HG03457 (cell line): Measurements from ENCODE around the gene GMDS.

Source experiments
- ATAC-seq: cut with Tn5 transposase; IDR thresholded peaks from one replicate; pipeline ENCODE4 v1.9.1; 2021; ENCODE audit warnings: moderate number of reproducible peaks; ENCODE audit not compliant: unreplicated experiment

Gene GMDS

GRCh38 chr6:2054516-2055067 lies 190.8 kb downstream of the GMDS start:
- ATAC-seq, result no peak

DNA sequence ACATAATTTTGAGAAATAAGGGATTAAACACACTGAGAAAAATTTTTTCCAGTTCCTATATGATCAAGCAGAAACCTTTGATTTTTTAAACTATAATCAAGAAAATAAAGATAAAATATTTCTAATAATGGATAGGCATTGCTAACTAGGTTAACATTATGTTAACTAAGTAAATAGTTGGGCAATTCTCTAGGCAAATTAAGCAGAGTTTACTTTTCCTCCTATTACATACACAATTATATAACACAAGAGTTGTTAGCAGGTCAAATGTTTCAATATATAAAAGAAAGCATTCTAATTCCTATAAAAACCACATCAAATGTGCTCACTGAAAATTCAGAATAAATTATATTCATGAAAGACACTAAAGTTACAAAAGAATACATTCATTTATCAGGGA lies 191.7 kb downstream of the GMDS start:
- no peak for ATAC-seq

DNA sequence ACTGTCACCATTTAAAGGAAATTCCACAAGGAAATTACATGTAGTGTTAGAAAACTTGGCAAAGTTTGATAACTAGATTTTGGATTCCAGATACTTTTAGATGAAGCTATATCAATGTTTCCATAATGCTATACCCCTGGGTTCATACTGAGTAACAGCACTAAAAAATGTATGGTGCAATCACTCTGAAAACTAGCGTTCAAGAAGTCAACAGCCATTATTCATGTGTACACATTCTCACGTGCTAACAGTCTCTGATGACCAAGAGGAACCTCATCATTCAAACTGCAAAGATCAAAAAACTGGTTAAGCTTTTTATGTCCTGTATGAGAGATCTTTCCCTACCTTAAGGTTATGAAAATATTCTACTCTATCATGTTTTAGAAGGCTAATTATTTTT lies 197.6 kb downstream of the GMDS start:
- no peak for ATAC-seq

DNA sequence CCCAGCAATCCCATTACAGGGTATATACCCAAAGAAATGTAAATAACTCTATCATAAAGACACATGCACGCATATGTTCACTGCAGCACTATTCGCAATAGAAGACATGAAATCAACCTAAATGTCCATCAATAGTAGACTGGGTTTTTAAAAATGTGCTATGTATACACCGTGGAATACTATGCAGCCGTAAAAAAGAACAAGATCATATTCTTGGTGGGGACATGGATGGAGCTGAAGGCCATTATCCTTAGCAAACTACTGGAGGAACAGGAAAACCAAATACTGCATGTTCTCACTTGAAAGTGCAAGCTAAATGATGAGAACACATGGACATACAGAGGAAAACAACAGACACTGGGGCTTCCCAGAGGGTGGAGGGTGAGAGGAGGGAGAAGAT lies 201.2 kb downstream of the GMDS start:
- no peak for ATAC-seq

DNA sequence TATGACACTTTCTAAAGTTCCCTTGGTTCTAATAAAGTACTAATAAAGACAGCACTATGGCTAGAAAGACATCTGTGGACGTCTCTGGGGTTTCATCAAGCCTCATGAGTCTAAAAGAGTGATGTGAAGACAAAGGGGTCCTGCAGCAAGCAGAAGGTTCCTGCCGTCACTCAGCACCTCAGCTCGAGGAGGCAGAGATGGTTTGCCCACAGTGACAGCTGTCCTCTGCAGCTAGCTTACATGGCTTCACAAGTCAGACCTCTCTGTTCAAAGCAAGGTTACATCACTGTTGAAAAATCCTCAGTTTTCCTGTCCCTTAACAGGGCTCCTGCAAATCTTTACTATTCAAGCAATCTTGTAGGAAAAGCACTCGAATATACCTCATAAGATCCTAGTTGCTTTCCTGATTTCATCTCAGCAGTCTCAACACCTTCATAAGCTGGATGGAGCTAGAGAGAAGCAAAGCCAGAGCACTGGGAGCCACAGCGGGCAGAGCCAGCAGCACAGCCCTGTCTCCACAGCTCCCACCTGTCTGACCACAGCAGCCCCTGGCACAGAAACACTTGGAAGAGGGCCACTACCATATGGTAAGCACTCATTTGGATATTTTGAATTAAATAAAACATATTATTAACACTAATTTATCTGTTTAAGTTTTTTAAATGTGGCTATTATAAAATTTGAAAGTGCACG lies 202.3 kb downstream of the GMDS start:
- no peak for ATAC-seq

GRCh38 chr6:2038092-2038491 lies 207.3 kb downstream of the GMDS start:
- no peak for ATAC-seq

- ATAC-seq, result no peak
Measured at GRCh38 chr6:2037237-2037926, 208.0 kb downstream of the GMDS start.

GRCh38 chr6:2036710-2037023 lies 208.7 kb downstream of the GMDS start:
- no peak for ATAC-seq

- no peak for ATAC-seq
Measured at GRCh38 chr6:2035826-2036709, 209.3 kb downstream of the GMDS start.

DNA sequence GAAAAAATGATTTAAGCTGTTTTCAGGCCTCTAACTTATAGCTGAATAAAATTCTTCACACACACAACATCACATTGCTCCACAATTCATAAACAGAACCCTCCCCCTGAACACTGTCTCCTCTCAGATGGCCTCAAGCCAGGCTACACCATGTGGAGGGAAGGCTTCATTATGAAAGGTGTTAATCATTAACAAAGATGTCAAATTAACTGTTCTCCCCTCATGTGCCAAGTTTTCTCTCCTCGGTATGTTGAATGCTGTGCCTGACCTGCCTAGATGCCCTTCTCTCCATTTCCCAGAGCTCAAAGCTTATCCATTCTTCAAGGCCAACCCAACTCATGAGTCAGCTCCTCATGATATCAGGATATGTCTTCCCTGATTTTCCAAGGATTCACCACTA lies 210.4 kb downstream of the GMDS start:
- no peak for ATAC-seq

- ATAC-seq, result no peak
Measured at GRCh38 chr6:2034256-2034655, 211.1 kb downstream of the GMDS start.

DNA sequence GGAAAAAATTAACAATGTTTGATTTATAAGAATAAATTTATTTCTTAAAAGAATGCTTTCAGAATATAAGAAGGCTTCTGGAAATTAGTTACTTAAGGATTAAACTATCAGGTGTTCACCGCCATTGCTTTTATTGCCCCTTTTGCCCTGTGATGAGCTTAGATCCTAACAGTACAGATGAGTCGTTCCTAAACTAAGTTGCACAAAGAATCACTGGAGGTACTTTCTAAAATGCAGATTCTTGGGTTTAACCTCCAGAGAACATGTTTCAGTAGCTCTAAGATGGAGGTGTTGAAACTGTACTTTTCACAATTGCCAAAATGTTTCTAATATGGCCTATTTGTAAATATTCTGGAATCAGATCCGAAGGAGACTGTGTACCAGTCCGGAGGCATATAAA lies 211.9 kb downstream of the GMDS start:
- ATAC-seq, result no peak

DNA sequence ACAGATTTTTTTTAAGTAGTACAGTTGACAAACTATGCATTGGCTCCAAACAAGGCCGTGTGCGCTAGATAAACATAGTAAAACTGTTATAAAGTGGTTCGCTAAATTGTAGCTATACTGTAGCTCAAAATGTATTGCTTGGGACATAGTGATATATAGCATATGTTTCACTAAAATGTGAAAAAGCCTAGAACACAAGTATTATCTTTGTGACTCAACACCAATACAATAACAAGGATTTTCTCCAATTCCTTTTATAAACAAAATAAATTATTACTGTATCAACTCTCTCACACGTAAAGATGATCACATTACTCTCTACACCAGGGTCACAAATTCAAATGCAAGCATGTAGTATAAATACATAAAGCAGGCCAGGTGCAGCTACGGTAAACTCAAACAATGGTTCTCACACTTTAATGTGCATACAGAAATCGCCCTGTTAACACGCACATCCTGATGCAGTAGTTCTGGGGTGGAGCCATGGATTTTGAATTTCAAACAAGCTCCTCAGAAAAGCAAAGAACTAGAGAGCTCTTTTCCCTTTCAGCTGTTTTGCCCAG lies 214.6 kb downstream of the GMDS start:
- no peak for ATAC-seq

DNA sequence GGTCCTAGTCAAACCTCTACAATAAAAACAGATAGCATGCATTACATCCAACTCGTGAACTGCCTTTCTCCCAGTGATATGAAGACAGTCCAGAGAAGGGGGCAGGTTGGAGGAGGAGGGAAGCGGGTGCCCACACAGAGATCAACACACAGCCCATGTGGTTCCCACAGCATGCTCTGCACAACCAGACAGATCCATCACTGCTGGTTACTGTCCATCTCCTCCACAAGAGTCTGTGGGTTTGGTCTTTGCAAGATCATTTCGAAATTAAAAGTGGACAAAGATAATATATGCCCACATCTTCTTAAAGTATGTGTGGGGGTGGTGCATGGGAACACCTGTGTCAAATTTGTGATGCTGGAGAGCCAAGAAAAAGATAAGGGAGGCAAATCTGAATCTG lies 215.5 kb downstream of the GMDS start:
- no peak for ATAC-seq

GRCh38 chr6:2029130-2029794 lies 216.1 kb downstream of the GMDS start:
- no peak for ATAC-seq

DNA sequence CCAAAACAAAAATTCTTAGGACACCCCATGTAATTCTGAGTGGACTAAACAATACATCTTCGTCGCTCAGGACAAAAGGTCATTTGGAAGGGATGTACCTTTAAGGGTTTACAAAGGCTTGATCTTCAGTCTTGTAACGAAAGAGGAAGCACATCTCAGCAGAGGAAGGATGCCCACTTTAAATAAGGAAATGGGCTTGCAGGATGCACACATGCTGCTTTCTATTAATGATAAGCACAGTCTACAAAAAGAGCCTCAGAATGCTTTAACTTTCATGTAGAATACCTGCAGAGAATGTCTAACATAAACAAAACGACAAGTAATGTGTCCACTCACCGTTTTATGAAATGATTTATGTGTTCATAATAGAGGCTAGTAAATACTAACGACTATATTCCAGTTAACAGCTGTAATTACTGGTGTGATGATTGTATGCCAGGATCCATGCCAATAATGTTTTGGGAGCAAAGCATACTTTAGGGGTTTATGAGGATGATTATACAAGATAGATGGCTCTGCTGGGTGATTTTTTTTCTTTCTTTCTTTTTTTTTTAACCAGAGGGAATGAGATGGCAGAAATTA lies 216.9 kb downstream of the GMDS start:
- no peak for ATAC-seq

DNA sequence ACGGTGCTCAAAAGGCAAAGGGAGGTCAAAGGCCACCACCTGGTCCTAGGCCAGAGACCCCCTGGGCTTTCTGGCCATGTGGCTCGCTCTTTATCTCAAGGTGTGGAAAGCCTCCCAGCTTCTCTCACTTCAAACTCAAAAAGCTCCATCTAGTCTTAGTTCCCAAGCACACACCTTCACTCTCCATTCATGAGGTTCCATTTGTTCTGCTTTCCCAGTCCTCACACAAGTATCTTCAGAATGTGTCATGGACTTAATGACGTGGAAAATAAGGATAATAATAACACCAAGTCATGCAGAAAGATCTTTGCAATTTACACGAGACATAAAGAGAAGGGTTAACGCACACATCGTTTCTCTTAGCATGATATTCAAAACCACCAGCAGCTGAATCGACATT lies 219.3 kb downstream of the GMDS start:
- no peak for ATAC-seq

- no peak for ATAC-seq
Measured at GRCh38 chr6:2021713-2022125, 223.7 kb downstream of the GMDS start.

DNA sequence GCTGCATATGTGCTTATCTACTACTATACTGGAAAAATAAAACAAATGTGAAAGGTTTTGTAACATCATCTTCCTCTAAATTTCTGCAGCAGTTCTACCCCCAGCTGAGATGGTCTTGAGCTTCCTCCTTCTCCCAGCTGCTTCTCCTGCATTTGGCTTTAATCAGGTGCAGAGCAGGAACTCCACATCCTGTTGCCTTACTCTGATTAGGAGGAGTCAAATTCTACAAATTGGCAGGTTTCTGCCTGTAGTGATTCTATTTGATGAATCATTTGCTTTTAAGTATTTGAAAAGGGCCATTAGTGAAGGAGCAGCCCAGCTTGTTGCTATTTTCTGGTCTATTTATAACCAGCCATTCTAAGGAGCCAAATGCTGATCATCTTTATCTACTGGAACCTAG lies 224.5 kb downstream of the GMDS start:
- no peak for ATAC-seq

DNA sequence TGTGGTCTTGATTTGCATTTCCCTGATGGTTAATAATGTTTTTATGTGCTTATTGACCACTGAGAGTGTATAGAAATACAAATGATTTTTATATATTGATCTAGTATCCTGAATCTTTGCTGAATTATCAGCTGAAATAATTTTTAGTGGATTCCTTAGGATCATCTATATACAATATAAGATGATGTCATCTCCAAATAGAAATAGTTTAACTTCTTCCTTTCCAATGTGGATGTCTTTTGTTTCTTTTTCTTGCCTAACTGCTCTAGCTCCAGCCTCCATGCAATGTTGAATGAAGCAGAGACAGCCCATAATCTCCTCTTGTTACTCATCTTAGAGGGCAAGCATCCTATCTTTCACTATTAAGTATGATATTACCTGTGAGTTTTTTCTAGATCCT lies 226.4 kb downstream of the GMDS start:
- ATAC-seq, result no peak
